H1 (cell line): ENCODE data around the gene P2RX1. TPM values are rescaled to one million over a fixed set of nuclear protein-coding genes. Genes with fewer than 3 reads are reported as not detected.

Experiments
- CHD7 ChIP-seq: fragments of 300-600 bp; sonication (generic); IDR thresholded peaks from 2 replicates; pipeline ENCODE4 v1.7.1; 2012; ENCODE audit warnings: low read length, moderate library complexity, mild to moderate bottlenecking, inconsistent platforms; ENCODE audit not compliant: insufficient replicate concordance
- RAD21 ChIP-seq, 2 experiments: IDR thresholded peaks in 1 of 2; conservative IDR thresholded peaks in 1 of 2; 2 replicates each; pipeline ENCODE4 v1.6.1; 2011; ENCODE audit warnings: low read depth in 2 of 2, low read length in 2 of 2, improper control_type of control experiment in 1 of 2, inconsistent platforms in 1 of 2, mild to moderate bottlenecking in 1 of 2, moderate library complexity in 1 of 2
- polyA plus RNA-seq, 7 experiments: library from polyadenylated mRNA; depleted of rRNA in 3 of 7; stranded (reverse) in 5 of 7; unstranded in 2 of 7; fragments of >200 nt in 5 of 7; fragments of 200-250 nt in 2 of 7; gene quantifications; 1 replicate in 5 of 7; 2 replicates in 1 of 7; 4 replicates in 1 of 7; pipeline versions ENCODE4 v1.2.1 to v1.2.3, GENCODE V29; 2011 to 2013; ENCODE audit warnings: missing spikeins in 2 of 7, mixed read lengths in 2 of 7
- total RNA-seq: library from RNA; stranded (reverse); fragmentation: NEBNext Ultra II Directional; extraction: Animal tissue kit (Norgen Biotek cat#: 25700); gene quantifications from 2 replicates; pipeline ENCODE4 v1.2.1, GENCODE V29; 2021

P2RX1 gene
- total and polyA plus RNA-seq, 2 of the 8 experiments (the other 6 are each of a cell fraction or from before 2014, with no cell fraction given): 0.45 to 1.1 TPM

- TF ChIP-seq CHD7: no peak
- TF ChIP-seq RAD21 (IDR thresholded peaks at IDR 0.05 in 1 of 2, conservative IDR thresholded peaks at IDR 0.05 in 1 of 2; ENCODE audit: low read depth in 2 of 2, low read length in 2 of 2): no peak
These were observed 40.9 kb downstream of the P2RX1 start (continued) for GRCh38 chr17:3875317-3875716.
